ENCODE data around the gene CRHR1. TPM values are rescaled to one million over a fixed set of nuclear protein-coding genes. Genes with fewer than 3 reads are reported as not detected.

The CRHR1 gene
- polyA plus RNA-seq, 1 of the 3 experiments (the other 2 are of a cell fraction), result 0.13 TPM

- TF ChIP-seq, protein P1, sequence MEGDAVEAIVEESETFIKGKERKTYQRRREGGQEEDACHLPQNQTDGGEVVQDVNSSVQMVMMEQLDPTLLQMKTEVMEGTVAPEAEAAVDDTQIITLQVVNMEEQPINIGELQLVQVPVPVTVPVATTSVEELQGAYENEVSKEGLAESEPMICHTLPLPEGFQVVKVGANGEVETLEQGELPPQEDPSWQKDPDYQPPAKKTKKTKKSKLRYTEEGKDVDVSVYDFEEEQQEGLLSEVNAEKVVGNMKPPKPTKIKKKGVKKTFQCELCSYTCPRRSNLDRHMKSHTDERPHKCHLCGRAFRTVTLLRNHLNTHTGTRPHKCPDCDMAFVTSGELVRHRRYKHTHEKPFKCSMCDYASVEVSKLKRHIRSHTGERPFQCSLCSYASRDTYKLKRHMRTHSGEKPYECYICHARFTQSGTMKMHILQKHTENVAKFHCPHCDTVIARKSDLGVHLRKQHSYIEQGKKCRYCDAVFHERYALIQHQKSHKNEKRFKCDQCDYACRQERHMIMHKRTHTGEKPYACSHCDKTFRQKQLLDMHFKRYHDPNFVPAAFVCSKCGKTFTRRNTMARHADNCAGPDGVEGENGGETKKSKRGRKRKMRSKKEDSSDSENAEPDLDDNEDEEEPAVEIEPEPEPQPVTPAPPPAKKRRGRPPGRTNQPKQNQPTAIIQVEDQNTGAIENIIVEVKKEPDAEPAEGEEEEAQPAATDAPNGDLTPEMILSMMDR (IDR thresholded peaks at IDR 0.05), result no peak
- TF ChIP-seq IRF3 (IDR thresholded peaks at IDR 0.05; ENCODE audit: low read depth, low read length) (no peak), RCOR1 (IDR thresholded peaks at IDR 0.05; ENCODE audit: low read length) (no peak)
Measured at GRCh38 chr17:45851464-45851863, 67.3 kb downstream of the CRHR1 start (continued).

DNA sequence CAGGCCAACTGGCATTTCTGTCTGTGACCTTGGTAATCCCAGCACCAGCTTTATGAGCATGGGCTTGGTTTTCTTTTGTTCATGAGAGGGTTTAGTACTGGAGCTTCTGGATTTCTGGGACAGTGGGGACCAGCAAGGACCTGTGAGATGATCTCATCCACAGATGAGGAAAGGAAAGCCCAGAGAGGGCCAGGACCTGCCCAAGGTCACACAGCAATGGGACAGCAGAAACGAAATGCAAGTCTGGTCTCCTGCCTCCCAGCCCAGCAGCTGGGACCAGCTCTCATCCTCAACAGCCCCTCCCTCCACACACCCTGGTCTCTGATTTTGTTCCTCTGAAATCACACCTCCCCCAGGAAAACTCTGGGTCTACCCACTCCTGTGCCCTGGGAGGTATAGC, 67.8 kb downstream of the CRHR1 start:
- H2AFZ ChIP-seq (ENCODE audit: low read depth), result no peak overlapping the region
- WGBS (ENCODE audit: low lambda C conversion rate), result 50% methylated on average over 1 of the region's 1 CpG
- no peak overlapping the region for H3K4me2 ChIP-seq
- H4K20me1 ChIP-seq (ENCODE audit: insufficient read depth), result no peaks in the 10 kb centered on the region
- no peak overlapping the region for H3K9ac ChIP-seq
- ChIA-PET CTCF (interaction anchor here (0.5 to 17.2 kb wide), 60 partner anchors 9 to 629 kb away, joined by 3 to 327 read pairs (median 4); partner anchors contain the start of genes CRHR1 and MAPT), POLR2A (interaction anchor here (1.0 kb wide), 1 partner anchor 24 kb away, joined by 3 read pairs; no protein-coding TSS in a partner anchor)
- no peaks in the 10 kb centered on the region for H3F3A ChIP-seq (replicated peaks; ENCODE audit: insufficient read depth)
- H3K79me2 ChIP-seq (ENCODE audit: insufficient read depth), result no peaks in the 10 kb centered on the region
- no peak for DNase-seq
- no peaks in the 10 kb centered on the region for H3K9me3 ChIP-seq
- H3K36me3 ChIP-seq (replicated peaks in 1 of 2; ENCODE audit: control insufficient read depth in 1 of 2, insufficient read depth in 2 of 2, low read length in 1 of 2), result no peaks in the 10 kb centered on the region
- peaks cover 0 to 15% of the 10 kb centered on the region in 2 experiments; a peak in 1 of 4 replicates for H3K4me1 ChIP-seq (ENCODE audit: control insufficient read depth in 1 of 2, insufficient read depth in 2 of 2, low read depth in 1 of 2, low read length in 1 of 2)
- H3K9me2 ChIP-seq, result no peaks in the 10 kb centered on the region
- H3K27ac ChIP-seq (ENCODE audit: low read depth in 2 of 2, low read length in 1 of 2), result no peak overlapping the region
- peaks cover 12% of the 10 kb centered on the region for H3K27me3 ChIP-seq (ENCODE audit: insufficient read depth)
- H3K4me3 ChIP-seq (ENCODE audit: low read depth in 2 of 2, low read length in 1 of 2), result no peak overlapping the region
- TF ChIP-seq NFIC (IDR thresholded peaks at IDR 0.05; ENCODE audit: borderline replicate concordance) (no peak), ELF1 (IDR thresholded peaks at IDR 0.05) (no peak), SIN3A (IDR thresholded peaks at IDR 0.05; ENCODE audit: borderline replicate concordance, low read depth, low read length) (no peak), RAD21 (IDR thresholded peaks at IDR 0.05; ENCODE audit: low read length) (no peak), USF1 (IDR thresholded peaks at IDR 0.05; ENCODE audit: borderline replicate concordance, low read depth) (no peak), REST (IDR thresholded peaks at IDR 0.05; ENCODE audit: low read depth, low read length) (no peak), EP300 (IDR thresholded peaks at IDR 0.05; ENCODE audit: borderline replicate concordance in 1 of 2, low read depth in 1 of 2, low read length in 1 of 2) (no peak), MEF2A (IDR thresholded peaks at IDR 0.05; ENCODE audit: borderline replicate concordance, low read depth) (no peak), EZH2phosphoT487 (IDR thresholded peaks at IDR 0.05; ENCODE audit: borderline replicate concordance, low read depth) (no peak), MXI1 (IDR thresholded peaks at IDR 0.05; ENCODE audit: low read depth, low read length) (no peak), ZBTB33 (IDR thresholded peaks at IDR 0.05; ENCODE audit: borderline replicate concordance, low read depth) (no peak), GABPA (IDR thresholded peaks at IDR 0.05; ENCODE audit: low read depth) (no peak)
- TF ChIP-seq, protein P2, sequence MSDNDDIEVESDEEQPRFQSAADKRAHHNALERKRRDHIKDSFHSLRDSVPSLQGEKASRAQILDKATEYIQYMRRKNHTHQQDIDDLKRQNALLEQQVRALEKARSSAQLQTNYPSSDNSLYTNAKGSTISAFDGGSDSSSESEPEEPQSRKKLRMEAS (IDR thresholded peaks at IDR 0.05; ENCODE audit: low read depth), result no peak
- TF ChIP-seq, protein P3, sequence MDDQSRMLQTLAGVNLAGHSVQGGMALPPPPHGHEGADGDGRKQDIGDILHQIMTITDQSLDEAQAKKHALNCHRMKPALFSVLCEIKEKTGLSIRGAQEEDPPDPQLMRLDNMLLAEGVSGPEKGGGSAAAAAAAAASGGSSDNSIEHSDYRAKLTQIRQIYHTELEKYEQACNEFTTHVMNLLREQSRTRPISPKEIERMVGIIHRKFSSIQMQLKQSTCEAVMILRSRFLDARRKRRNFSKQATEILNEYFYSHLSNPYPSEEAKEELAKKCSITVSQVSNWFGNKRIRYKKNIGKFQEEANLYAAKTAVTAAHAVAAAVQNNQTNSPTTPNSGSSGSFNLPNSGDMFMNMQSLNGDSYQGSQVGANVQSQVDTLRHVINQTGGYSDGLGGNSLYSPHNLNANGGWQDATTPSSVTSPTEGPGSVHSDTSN (IDR thresholded peaks at IDR 0.05), result no peak
- TF ChIP-seq, protein P1 (IDR thresholded peaks at IDR 0.05), result no peak

Data from SK-N-SH (cell line).